Natural killer cell (primary cell): ENCODE results near the gene SLC5A10. TPM values are rescaled to one million over a fixed set of nuclear protein-coding genes. Genes with fewer than 3 reads are reported as not detected.
A peak's percentile ranks its signal among the peaks of the same experiment; 100 is the strongest.

Experiments
- ATAC-seq, 3 donors: fragments of 150-1000 bp in 2 of 3; fragments of 200-7000 bp in 1 of 3; cut with Tn5 transposase; 1 replicate in 1 of 3; 2 replicates in 2 of 3; pipeline ENCODE4 v1.10.0; 2021; ENCODE audit warnings: mild to moderate bottlenecking in 2 of 3, moderate library complexity in 2 of 3
- DNase-seq, 2 donors: peaks; one replicate each; pipeline versions ENCODE4 v3.0.0 to v3.0.0-alpha.2; 2013 to 2021; ENCODE audit warnings: mixed read lengths in 1 of 2
- H3K27ac ChIP-seq: one replicate; pipeline ENCODE4 v1.5.1; 2013; ENCODE audit warnings: mild to moderate bottlenecking, low read length
- H3K27me3 ChIP-seq: one replicate; pipeline ENCODE4 v1.6.1; 2013; ENCODE audit warnings: low read length; ENCODE audit not compliant: control insufficient read depth, insufficient read depth
- H3K36me3 ChIP-seq: one replicate; pipeline ENCODE4 v1.6.1; 2013; ENCODE audit warnings: low read length; ENCODE audit not compliant: control insufficient read depth, insufficient read depth
- H3K4me1 ChIP-seq: one replicate; pipeline ENCODE4 v1.6.1; 2013; ENCODE audit warnings: low read length; ENCODE audit not compliant: control insufficient read depth, insufficient read depth
- H3K4me3 ChIP-seq: one replicate; pipeline ENCODE4 v1.5.1; 2013; ENCODE audit warnings: low read length
- H3K9me3 ChIP-seq: one replicate; pipeline ENCODE4 v1.6.1; 2013; ENCODE audit warnings: low read length; ENCODE audit not compliant: control insufficient read depth, insufficient read depth
- H3K27ac Mint-ChIP-seq, 2 donors: one replicate each; pipeline ENCODE4 v1.8.0; 2022; ENCODE audit warnings: mild to moderate bottlenecking in 2 of 2, mixed read lengths in 2 of 2, moderate library complexity in 1 of 2
- H3K27me3 Mint-ChIP-seq, 2 donors: one replicate each; pipeline ENCODE4 v1.8.0; 2022; ENCODE audit warnings: low read depth in 2 of 2, mixed read lengths in 2 of 2
- H3K36me3 Mint-ChIP-seq: one replicate; pipeline ENCODE4 v1.8.0; 2022; ENCODE audit warnings: mixed read lengths
- H3K4me1 Mint-ChIP-seq, 2 donors: one replicate each; pipeline ENCODE4 v1.8.0; 2022; ENCODE audit warnings: mixed read lengths in 2 of 2
- H3K4me3 Mint-ChIP-seq: one replicate; pipeline ENCODE4 v1.8.0; 2022; ENCODE audit warnings: mild to moderate bottlenecking, moderate library complexity, mixed read lengths
- H3K9me3 Mint-ChIP-seq, 2 donors: one replicate each; pipeline ENCODE4 v1.8.0; 2022; ENCODE audit warnings: mixed read lengths in 2 of 2
- CTCF ChIP-seq: fragments of 200-600 bp; IDR thresholded peaks from one replicate; pipeline ENCODE4 v1.8.0; 2022; ENCODE audit warnings: antibody characterized with exemption
- WGBS: methylation state at CpG from one replicate; pipeline ENCODE4 v1.1.7; 2013; ENCODE audit warnings: missing lambda C conversion rate; ENCODE audit not compliant: insufficient coverage; 5-methylcytosine and 5-hydroxymethylcytosine counted together
- intact Hi-C: fragments of 100-400 bp; cut with micrococcal nuclease; formaldehyde crosslinking; loops from one replicate; pipeline ENCODE4 v1.14.2; 2022
- total RNA-seq, 4 donors: library from RNA; stranded (reverse); fragments of 120-200 nt in 1 of 4; gene quantifications; one replicate each; pipeline versions ENCODE4 v1.2.3 to v1.2.4, GENCODE V29; 2013 to 2022

Gene SLC5A10
- total RNA-seq, 3 donors from 2014 or later (not counting 1 experiment from before 2014, with no cell fraction given): 0.28 TPM; not detected in 2

- no peak overlapping the region for H3K27ac Mint-ChIP-seq
- intact Hi-C loops: no loop called here
- Histone ChIP-seq H3K4me3 (no peak overlapping the region), H3K9me3 (no peaks in the 10 kb centered on the region), H3K27me3 (no peaks in the 10 kb centered on the region), H3K4me1 (peaks cover 8% of the 10 kb centered on the region), H3K36me3 (peaks cover 29% of the 10 kb centered on the region), H3K27ac (no peak overlapping the region)
- WGBS: 91% methylated on average over 10 of the region's 11 CpGs
- ATAC-seq (no peak), DNase-seq (no peak)
- H3K27me3 Mint-ChIP-seq: no peaks in the 10 kb centered on the region
- peaks cover 25 to 33% of the 10 kb centered on the region in 2 donors for H3K4me1 Mint-ChIP-seq
- peaks cover 3% of the 10 kb centered on the region for H3K36me3 Mint-ChIP-seq
- TF ChIP-seq CTCF: no peak
- no peaks in the 10 kb centered on the region for H3K9me3 Mint-ChIP-seq
- no peak overlapping the region for H3K4me3 Mint-ChIP-seq
Observed at GRCh38 chr17:18917506-18918032, 34.4 kb upstream of the SLC5A10 start.

GRCh38 chr17:18919963-18920362 is 32.0 kb upstream of the SLC5A10 start:
- no peak overlapping the region for H3K4me3 Mint-ChIP-seq
- no peak for DNase-seq
- no peaks in the 10 kb centered on the region for H3K27me3 ChIP-seq
- ATAC-seq: no peak
- H3K36me3 ChIP-seq: peaks cover 25% of the 10 kb centered on the region
- no peak for TF ChIP-seq CTCF
- H3K27ac ChIP-seq: no peak overlapping the region
- intact Hi-C loops: no loop called here
- no peaks in the 10 kb centered on the region for H3K27me3 Mint-ChIP-seq
- peak overlapping the region in 1 of 2 donors; percentile 76 for H3K27ac Mint-ChIP-seq
- no peaks in the 10 kb centered on the region for H3K9me3 Mint-ChIP-seq
- H3K36me3 Mint-ChIP-seq: no peaks in the 10 kb centered on the region
- no peak overlapping the region for H3K4me3 ChIP-seq
- peaks cover 25 to 33% of the 10 kb centered on the region in 2 donors for H3K4me1 Mint-ChIP-seq
- H3K9me3 ChIP-seq: no peaks in the 10 kb centered on the region
- WGBS: 92% methylated on average over 6 of the region's 6 CpGs
- peaks cover 8% of the 10 kb centered on the region for H3K4me1 ChIP-seq

- ATAC-seq (peak in 2 of 3 donors; percentile 54 to 60), DNase-seq (peak in 1 of 2 donors; percentile 37)
- Histone ChIP-seq H3K36me3 (peaks cover 20% of the 10 kb centered on the region), H3K27ac (no peak overlapping the region), H3K27me3 (no peaks in the 10 kb centered on the region), H3K4me3 (no peak overlapping the region), H3K4me1 (peaks cover 8% of the 10 kb centered on the region), H3K9me3 (no peaks in the 10 kb centered on the region)
- Mint-ChIP-seq H3K9me3 (no peaks in the 10 kb centered on the region), H3K36me3 (no peaks in the 10 kb centered on the region), H3K27me3 (no peaks in the 10 kb centered on the region), H3K4me1 (peaks cover 25 to 33% of the 10 kb centered on the region in 2 donors), H3K4me3 (peak overlapping the region; percentile 62), H3K27ac (peak overlapping the region; percentile 56 to 74)
- TF ChIP-seq CTCF: no peak
- 10% methylated on average over 6 of the region's 6 CpGs for WGBS
- intact Hi-C loops: no loop called here
Observed at GRCh38 chr17:18920911-18921441, 31.0 kb upstream of the SLC5A10 start.

GRCh38 chr17:18921485-18921884 is 30.5 kb upstream of the SLC5A10 start:
- 83% methylated on average over 2 of the region's 2 CpGs for WGBS
- Histone ChIP-seq H3K4me3 (no peak overlapping the region), H3K27ac (no peak overlapping the region), H3K4me1 (peaks cover 8% of the 10 kb centered on the region), H3K9me3 (no peaks in the 10 kb centered on the region), H3K27me3 (no peaks in the 10 kb centered on the region), H3K36me3 (peaks cover 18% of the 10 kb centered on the region)
- intact Hi-C loops: no loop called here
- no peaks in the 10 kb centered on the region for H3K9me3 Mint-ChIP-seq
- DNase-seq (no peak), ATAC-seq (no peak)
- peak overlapping the region; percentile 56 to 74 for H3K27ac Mint-ChIP-seq
- peaks cover 25 to 33% of the 10 kb centered on the region in 2 donors for H3K4me1 Mint-ChIP-seq
- no peaks in the 10 kb centered on the region for H3K27me3 Mint-ChIP-seq
- peak overlapping the region; percentile 62 for H3K4me3 Mint-ChIP-seq
- no peaks in the 10 kb centered on the region for H3K36me3 Mint-ChIP-seq
- TF ChIP-seq CTCF: no peak
